GM13977 (cell line): ENCODE measurements around the gene ENTREP1.

Source experiments
- DNase-seq: peaks from one replicate; pipeline ENCODE4 v3.0.0; 2012; ENCODE audit warnings: low spot score
- CTCF ChIP-seq: IDR thresholded peaks from 2 replicates; pipeline ENCODE4 v1.5.1; 2012; ENCODE audit warnings: mild to moderate bottlenecking, control low read depth; ENCODE audit not compliant: insufficient read depth; ENCODE audit errors: extremely low read depth, missing control alignments
- in situ Hi-C: fragments of 300-500 bp; cut with MboI; formaldehyde crosslinking; loops from one replicate; pipeline ENCODE4 v1.12.0; 2022; ENCODE audit warnings: low sequenced_read_pairs, low pct_unique_long_range_greater_than_20kb, mixed read lengths, inconsistent platforms; ENCODE audit not compliant: unreplicated experiment

Gene ENTREP1

GRCh38 chr9:69376651-69377050 lies 51.6 kb downstream of the ENTREP1 start:
- DNase-seq, result no peak
- no peak for TF ChIP-seq CTCF
- in situ Hi-C loops, result no loop called here

- no peak for DNase-seq
- no peak for TF ChIP-seq CTCF
Observed at GRCh38 chr9:69377291-69377690, 52.3 kb downstream of the ENTREP1 start.

GRCh38 chr9:69377981-69378380 lies 53.0 kb downstream of the ENTREP1 start:
- TF ChIP-seq CTCF, result no peak
- DNase-seq, result no peak
- in situ Hi-C loops, result no loop called here

More at GRCh38 chr9:69377291-69377690, 52.3 kb downstream of the ENTREP1 start:
- in situ Hi-C loops, result no loop called here

GRCh38 chr9:69379270-69379982 lies 54.4 kb downstream of the ENTREP1 start:
- in situ Hi-C loops, result no loop called here
- TF ChIP-seq CTCF, result no peak
- no peak for DNase-seq

- in situ Hi-C loops, result no loop called here
- no peak for TF ChIP-seq CTCF
Observed at GRCh38 chr9:69380301-69380700, 55.3 kb downstream of the ENTREP1 start.

GRCh38 chr9:69380811-69381210 lies 55.8 kb downstream of the ENTREP1 start:
- in situ Hi-C loops, result no loop called here
- no peak for DNase-seq
- TF ChIP-seq CTCF, result no peak

More at GRCh38 chr9:69380301-69380700, 55.3 kb downstream of the ENTREP1 start:
- DNase-seq, result no peak

- in situ Hi-C loops, result no loop called here
Observed at GRCh38 chr9:69382135-69382534, 57.1 kb downstream of the ENTREP1 start.

More at GRCh38 chr9:69382135-69382534, 57.1 kb downstream of the ENTREP1 start:
- DNase-seq, result no peak
- no peak for TF ChIP-seq CTCF
